ENCODE measurements around the gene KRT85.

The KRT85 gene

DNA sequence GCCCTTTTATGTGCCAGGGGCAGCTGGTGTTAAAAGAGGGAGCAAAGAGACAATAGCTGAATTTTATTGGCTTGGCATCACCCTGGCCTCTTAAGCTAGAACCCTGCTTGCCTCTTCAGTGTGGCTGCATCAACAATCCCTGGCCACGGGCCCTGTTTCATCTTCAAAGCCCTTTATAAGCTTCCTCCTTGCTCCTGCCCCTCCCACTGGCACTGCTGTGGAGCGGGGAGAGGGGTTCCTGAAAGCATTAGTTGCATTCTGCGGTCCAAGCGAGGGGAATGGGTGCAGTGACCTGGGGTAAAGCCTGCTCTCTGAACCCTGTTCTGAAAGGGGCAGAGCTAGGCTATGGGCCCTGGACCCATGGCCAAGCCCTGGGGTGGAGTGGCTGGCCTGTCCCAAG lies 45.9 kb downstream of the KRT85 start:
- H3K4me3 ChIP-seq (ENCODE audit: low read depth, low read length): no peak overlapping the region
- no peak for DNase-seq (ENCODE audit: low read depth)
- TF ChIP-seq, protein P1, sequence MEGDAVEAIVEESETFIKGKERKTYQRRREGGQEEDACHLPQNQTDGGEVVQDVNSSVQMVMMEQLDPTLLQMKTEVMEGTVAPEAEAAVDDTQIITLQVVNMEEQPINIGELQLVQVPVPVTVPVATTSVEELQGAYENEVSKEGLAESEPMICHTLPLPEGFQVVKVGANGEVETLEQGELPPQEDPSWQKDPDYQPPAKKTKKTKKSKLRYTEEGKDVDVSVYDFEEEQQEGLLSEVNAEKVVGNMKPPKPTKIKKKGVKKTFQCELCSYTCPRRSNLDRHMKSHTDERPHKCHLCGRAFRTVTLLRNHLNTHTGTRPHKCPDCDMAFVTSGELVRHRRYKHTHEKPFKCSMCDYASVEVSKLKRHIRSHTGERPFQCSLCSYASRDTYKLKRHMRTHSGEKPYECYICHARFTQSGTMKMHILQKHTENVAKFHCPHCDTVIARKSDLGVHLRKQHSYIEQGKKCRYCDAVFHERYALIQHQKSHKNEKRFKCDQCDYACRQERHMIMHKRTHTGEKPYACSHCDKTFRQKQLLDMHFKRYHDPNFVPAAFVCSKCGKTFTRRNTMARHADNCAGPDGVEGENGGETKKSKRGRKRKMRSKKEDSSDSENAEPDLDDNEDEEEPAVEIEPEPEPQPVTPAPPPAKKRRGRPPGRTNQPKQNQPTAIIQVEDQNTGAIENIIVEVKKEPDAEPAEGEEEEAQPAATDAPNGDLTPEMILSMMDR (conservative IDR thresholded peaks at IDR 0.05; ENCODE audit: low read depth, low read length): no peak

DNA sequence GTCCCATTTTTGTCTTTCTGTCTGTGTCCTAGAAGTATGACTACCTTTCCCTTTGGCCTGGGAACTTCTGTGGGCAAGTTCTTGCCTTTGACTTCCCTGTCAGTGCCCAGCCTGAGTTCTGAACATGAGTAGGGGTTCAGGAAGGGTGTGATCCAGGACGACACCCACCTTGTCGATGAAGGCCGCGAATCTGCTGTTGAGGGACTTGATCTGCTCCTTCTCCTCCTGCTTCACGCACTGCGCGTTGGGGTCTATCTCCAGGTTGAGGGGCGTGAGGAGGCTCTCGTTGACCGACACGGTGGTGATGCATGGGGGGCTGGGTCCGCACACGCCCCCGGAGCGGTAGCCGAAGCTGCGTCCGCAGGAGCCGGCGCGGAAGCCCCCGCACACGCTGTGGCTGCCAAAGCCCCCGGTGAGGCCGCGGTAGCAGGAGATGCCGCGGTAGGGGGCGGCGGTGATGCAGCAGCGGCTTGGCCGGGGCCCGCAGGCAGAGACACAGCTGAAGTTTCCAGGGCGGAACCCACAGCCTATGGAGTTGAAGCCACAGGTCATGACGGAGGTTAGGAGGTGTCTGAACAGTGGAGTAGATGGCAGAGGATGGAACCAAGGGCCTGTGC lies 46.4 kb downstream of the KRT85 start, which contains the start of gene KRT83:
Gene KRT83, minus strand, starts transcription at position 615 of the 617 bp plus-strand sequence. Its CDS starts 63 bp downstream, at position 552.
- no peak for DNase-seq (ENCODE audit: low read depth)
- no peak within 1 kb of the TSS for H3K4me3 ChIP-seq (ENCODE audit: low read depth, low read length)
- TF ChIP-seq, protein P1 (conservative IDR thresholded peaks at IDR 0.05; ENCODE audit: low read depth, low read length): no peak

DNA sequence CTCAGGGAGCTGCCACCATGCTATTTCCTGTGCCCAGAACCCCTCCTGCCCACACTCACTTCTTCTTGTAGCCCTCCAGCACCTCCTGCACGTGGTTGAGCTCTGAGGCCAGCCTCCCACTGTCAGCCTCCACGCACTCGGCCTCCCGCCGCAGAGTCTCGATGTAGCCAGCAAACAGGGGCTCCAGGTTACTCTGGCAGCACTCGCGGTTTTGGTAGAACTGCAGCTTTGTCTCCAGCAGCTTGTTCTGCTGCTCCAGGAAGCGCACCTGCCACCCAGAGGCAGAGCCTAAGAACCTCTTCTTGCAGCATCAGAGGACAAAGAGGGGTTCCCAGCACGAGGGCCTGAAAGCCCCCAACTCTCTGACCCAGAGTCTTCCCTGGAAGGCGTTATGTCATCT lies 48.2 kb downstream of the KRT85 start:
- no peak overlapping the region for H3K4me3 ChIP-seq (ENCODE audit: low read depth, low read length)
- TF ChIP-seq, protein P1 (conservative IDR thresholded peaks at IDR 0.05; ENCODE audit: low read depth, low read length): peak; percentile 28
- DNase-seq (ENCODE audit: low read depth): peak; percentile 23

DNA sequence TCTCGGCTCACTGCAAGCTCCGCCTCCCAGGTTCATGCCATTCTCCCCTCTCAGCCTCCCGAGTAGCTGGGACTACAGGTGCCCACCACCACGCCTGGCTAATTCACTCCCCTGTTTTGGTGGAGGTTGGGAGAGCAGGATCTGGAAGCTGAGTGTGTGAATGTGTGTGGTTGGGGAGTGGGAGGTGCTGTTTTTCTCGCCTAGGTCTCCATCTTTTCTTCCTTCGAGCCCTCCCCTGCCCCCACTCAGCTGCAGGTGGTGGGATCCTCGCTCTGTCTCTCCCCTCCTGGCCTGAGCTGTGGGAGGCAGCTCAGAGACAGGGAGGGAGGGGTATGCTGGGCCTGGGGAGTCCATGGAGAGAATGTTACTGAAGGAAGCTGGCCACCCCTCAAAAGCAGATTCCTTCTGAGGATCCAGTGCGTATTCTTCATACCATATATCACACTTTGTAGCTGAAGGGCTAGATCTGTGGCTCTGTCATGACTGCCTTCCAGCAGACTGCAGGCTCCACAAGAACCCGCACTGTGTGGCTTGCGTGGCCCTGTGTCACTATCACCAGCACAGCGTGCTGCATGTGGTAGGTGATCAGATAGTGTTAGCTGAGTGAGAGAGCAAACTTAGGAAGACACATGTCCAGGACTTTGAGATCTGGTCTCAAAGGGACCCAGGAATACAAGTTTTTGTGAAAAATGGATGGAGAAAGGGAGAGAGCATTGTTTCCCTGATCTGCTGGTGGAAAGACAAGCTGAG lies 48.9 kb downstream of the KRT85 start:
- H3K4me3 ChIP-seq (ENCODE audit: low read depth, low read length): no peak overlapping the region
- TF ChIP-seq, protein P1 (conservative IDR thresholded peaks at IDR 0.05; ENCODE audit: low read depth, low read length): no peak
- no peak for DNase-seq (ENCODE audit: low read depth)

DNA sequence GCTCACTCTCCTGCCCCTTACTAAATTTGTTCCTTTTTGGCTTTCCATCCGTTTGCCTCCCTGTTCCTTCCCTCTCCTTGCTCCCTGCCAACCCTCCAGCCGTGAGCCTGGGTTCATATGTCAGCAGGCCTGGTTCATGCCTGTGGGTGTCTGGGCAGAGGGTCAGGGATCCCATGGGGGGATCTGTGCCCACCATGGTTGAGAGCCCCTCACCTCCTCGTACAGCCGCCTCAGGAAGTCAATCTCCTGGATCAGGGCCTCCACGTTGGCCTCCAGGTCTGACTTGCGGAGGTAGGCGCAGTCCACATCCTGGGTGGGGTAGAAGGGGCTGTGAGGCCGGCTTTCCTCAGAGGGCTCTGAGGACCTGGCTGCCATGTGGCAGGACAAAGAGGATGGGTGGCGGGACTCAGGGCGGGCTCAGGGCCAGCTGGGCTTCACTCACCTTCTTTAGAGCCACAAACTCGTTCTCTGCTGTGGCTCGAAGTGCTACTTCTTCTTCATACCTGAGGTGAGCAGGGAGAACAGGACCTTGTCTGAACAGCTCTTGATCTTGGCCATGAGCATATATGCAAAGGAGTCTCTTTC lies 49.7 kb downstream of the KRT85 start:
- no peak for DNase-seq (ENCODE audit: low read depth)
- TF ChIP-seq, protein P1 (conservative IDR thresholded peaks at IDR 0.05; ENCODE audit: low read depth, low read length): no peak
- H3K4me3 ChIP-seq (ENCODE audit: low read depth, low read length): no peak overlapping the region

DNA sequence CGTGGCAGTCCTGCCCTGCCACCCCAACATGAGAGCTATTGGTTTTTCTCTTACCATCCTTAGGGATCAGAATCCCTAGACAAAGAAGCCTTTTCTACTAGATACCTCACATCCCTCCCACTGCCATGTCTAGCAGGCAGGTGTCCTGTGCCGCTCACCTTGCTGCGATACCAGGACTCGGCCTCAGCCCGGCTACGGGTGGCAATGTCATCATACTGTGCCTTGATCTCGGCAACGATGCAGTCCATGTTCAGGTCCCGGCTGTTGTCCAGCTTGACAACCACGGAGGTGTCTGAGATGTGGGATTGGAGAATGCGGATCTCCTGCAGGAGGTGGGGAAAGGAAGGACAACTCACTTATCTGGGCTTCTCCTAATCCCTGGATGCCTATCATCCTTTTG lies 50.6 kb downstream of the KRT85 start:
- TF ChIP-seq, protein P1 (conservative IDR thresholded peaks at IDR 0.05; ENCODE audit: low read depth, low read length): no peak
- DNase-seq (ENCODE audit: low read depth): no peak
- no peak overlapping the region for H3K4me3 ChIP-seq (ENCODE audit: low read depth, low read length)

Measured in choroid plexus epithelial cell (primary cell).